Sigmoid colon (tissue), 7 donors: ENCODE data around the gene NDEL1. TPM values are rescaled to one million over a fixed set of nuclear protein-coding genes. Genes with fewer than 3 reads are reported as not detected.

Experiments
- DNase-seq: peaks from one replicate; pipeline ENCODE4 v3.0.0-alpha.2; 2019
- H3K27ac ChIP-seq, 4 donors: fragments of 200-600 bp; sonication (generic); one replicate each; pipeline ENCODE4 v1.5.1; 2016 to 2019; ENCODE audit warnings: mild to moderate bottlenecking in 1 of 4
- H3K27me3 ChIP-seq, 3 donors: fragments of 200-600 bp; sonication (generic); one replicate each; pipeline ENCODE4 v1.5.1; 2019; ENCODE audit warnings: mild to moderate bottlenecking in 1 of 3
- H3K36me3 ChIP-seq, 4 donors: fragments of 200-600 bp; sonication (generic); one replicate each; pipeline ENCODE4 v1.5.1; 2016 to 2019
- H3K4me1 ChIP-seq, 4 donors: fragments of 200-600 bp; sonication (generic); one replicate each; pipeline ENCODE4 v1.5.1; 2017 to 2019
- H3K4me3 ChIP-seq, 4 donors: fragments of 200-600 bp; sonication (generic); one replicate each; pipeline ENCODE4 v1.5.1; 2017 to 2019; ENCODE audit warnings: mild to moderate bottlenecking in 2 of 4, moderate library complexity in 1 of 4
- H3K9me3 ChIP-seq, 4 donors: fragments of 200-600 bp in 3 of 4; sonication (generic) in 3 of 4; one replicate each; pipeline versions ENCODE4 v1.5.1 to v1.6.1; 2013 to 2019
- CTCF ChIP-seq, 4 experiments: fragments of 450-650 bp in 3 of 4; fragments of 200-600 bp in 1 of 4; IDR thresholded peaks; one replicate each; pipeline ENCODE4 v1.5.1; 2016 to 2019; ENCODE audit warnings: antibody characterized with exemption in 4 of 4, mild to moderate bottlenecking in 3 of 4, moderate library complexity in 2 of 4
- EP300 ChIP-seq, 4 donors: sonication (generic); formaldehyde crosslinking; IDR thresholded peaks; one replicate each; pipeline ENCODE4 v1.6.1; 2017; ENCODE audit warnings: antibody characterized with exemption in 4 of 4
- POLR2A ChIP-seq, 2 donors: fragments of 450-650 bp; IDR thresholded peaks; one replicate each; pipeline ENCODE4 v1.6.1; 2016; ENCODE audit warnings: antibody characterized with exemption in 2 of 2, mild to moderate bottlenecking in 2 of 2, moderate library complexity in 2 of 2
- POLR2AphosphoS5 ChIP-seq, 4 donors: sonication (generic); formaldehyde crosslinking; IDR thresholded peaks; one replicate each; pipeline ENCODE4 v1.6.1; 2017; ENCODE audit warnings: antibody characterized with exemption in 4 of 4
- WGBS, 2 donors: extraction: QIAGEN DNeasy Blood & Tissue Kit; methylation state at CpG; one replicate each; pipeline ENCODE4 v1.1.7; 2013; 5-methylcytosine and 5-hydroxymethylcytosine counted together
- intact Hi-C: fragments of 100-400 bp; cut with DNase I; formaldehyde crosslinking; loops from one replicate; pipeline ENCODE4 v1.15.1; 2023
- polyA plus RNA-seq, 3 donors: library from polyadenylated mRNA; stranded (reverse); fragments of 200-250 nt; gene quantifications; one replicate each; pipeline ENCODE4 v1.2.3, GENCODE V29; 2013
- total RNA-seq, 4 donors: library from RNA; depleted of rRNA; stranded (reverse); fragments of >200 nt; gene quantifications; one replicate each; pipeline ENCODE4 v1.1.0, GENCODE V29; 2016
- donor health status: healthy with polysubstance abuse.
- donor health status: Bipolar disorder and iron deficiency.
- donor health status: healthy.

The NDEL1 gene
- total and polyA plus RNA-seq, 7 donors: 31.3 to 56.8 (median 41.4) TPM

GRCh38 chr17:8481703-8482102 lies 46.0 kb downstream of the NDEL1 start:
- intact Hi-C loops: no loop called here
- H3K36me3 ChIP-seq: peaks cover 0 to 70% (median 12%) of the 10 kb centered on the region in 4 donors
- no peak overlapping the region for H3K4me3 ChIP-seq
- no peak for TF ChIP-seq POLR2AphosphoS5 (IDR thresholded peaks at IDR 0.05)
- no peak for TF ChIP-seq POLR2A (IDR thresholded peaks at IDR 0.05)
- TF ChIP-seq EP300 (IDR thresholded peaks at IDR 0.05): no peak
- no peak for TF ChIP-seq CTCF (IDR thresholded peaks at IDR 0.05)
- peak overlapping the region in 1 of 4 donors; percentile 4 for H3K27ac ChIP-seq
- no peak for DNase-seq
- H3K27me3 ChIP-seq: no peaks in the 10 kb centered on the region
- H3K9me3 ChIP-seq: no peaks in the 10 kb centered on the region
- 96% methylated on average over 5 of the region's 5 CpGs for WGBS, 2 donors
- H3K4me1 ChIP-seq: peaks cover 0 to 21% (median 19%) of the 10 kb centered on the region in 4 donors

- Histone ChIP-seq H3K9me3 (no peaks in the 10 kb centered on the region), H3K4me3 (no peak overlapping the region), H3K27ac (no peak overlapping the region), H3K27me3 (no peaks in the 10 kb centered on the region), H3K4me1 (peaks cover 0 to 21% (median 19%) of the 10 kb centered on the region in 4 donors), H3K36me3 (peaks cover 4 to 69% (median 18%) of the 10 kb centered on the region in 4 donors)
- no peak for DNase-seq
- intact Hi-C loops: no loop called here
- no peak for TF ChIP-seq POLR2A (IDR thresholded peaks at IDR 0.05)
- TF ChIP-seq CTCF (IDR thresholded peaks at IDR 0.05): no peak
- no peak for TF ChIP-seq POLR2AphosphoS5 (IDR thresholded peaks at IDR 0.05)
- no peak for TF ChIP-seq EP300 (IDR thresholded peaks at IDR 0.05)
- WGBS, 2 donors: 90 to 96% methylated on average over 5 of the region's 5 CpGs
These were observed 46.9 kb downstream of the NDEL1 start for GRCh38 chr17:8482546-8482945.

GRCh38 chr17:8484465-8484864 lies 48.8 kb downstream of the NDEL1 start:
- H3K9me3 ChIP-seq: no peaks in the 10 kb centered on the region
- no peak overlapping the region for H3K4me3 ChIP-seq
- H3K36me3 ChIP-seq: peaks cover 4 to 70% (median 18%) of the 10 kb centered on the region in 4 donors
- H3K4me1 ChIP-seq: peaks cover 0 to 12% (median 12%) of the 10 kb centered on the region in 4 donors
- H3K27me3 ChIP-seq: no peaks in the 10 kb centered on the region
- 98 to 99% methylated on average over 1 of the region's 1 CpG for WGBS, 2 donors
- no peak for DNase-seq
- intact Hi-C loops: no loop called here
- no peak overlapping the region for H3K27ac ChIP-seq
- TF ChIP-seq EP300 (IDR thresholded peaks at IDR 0.05) (no peak), POLR2AphosphoS5 (IDR thresholded peaks at IDR 0.05) (no peak), CTCF (IDR thresholded peaks at IDR 0.05) (no peak), POLR2A (IDR thresholded peaks at IDR 0.05) (no peak)

- Histone ChIP-seq H3K36me3 (peaks cover 4 to 78% (median 18%) of the 10 kb centered on the region in 4 donors), H3K9me3 (no peaks in the 10 kb centered on the region), H3K4me3 (no peak overlapping the region), H3K27me3 (no peaks in the 10 kb centered on the region), H3K27ac (no peak overlapping the region), H3K4me1 (peaks cover 0 to 2% (median 2%) of the 10 kb centered on the region in 4 donors)
- intact Hi-C loops: no loop called here
- TF ChIP-seq POLR2AphosphoS5 (IDR thresholded peaks at IDR 0.05) (no peak), CTCF (IDR thresholded peaks at IDR 0.05) (no peak), EP300 (IDR thresholded peaks at IDR 0.05) (no peak), POLR2A (IDR thresholded peaks at IDR 0.05) (no peak)
- DNase-seq: no peak
- 88 to 95% methylated on average over 1 of the region's 1 CpG for WGBS, 2 donors
These were observed 49.8 kb downstream of the NDEL1 start for GRCh38 chr17:8485491-8485890.

- no peaks in the 10 kb centered on the region for H3K4me1 ChIP-seq
- intact Hi-C loops: no loop called here
- H3K4me3 ChIP-seq: no peak overlapping the region
- no peaks in the 10 kb centered on the region for H3K27me3 ChIP-seq
- DNase-seq: no peak
- no peaks in the 10 kb centered on the region for H3K9me3 ChIP-seq
- TF ChIP-seq POLR2AphosphoS5 (IDR thresholded peaks at IDR 0.05) (no peak), POLR2A (IDR thresholded peaks at IDR 0.05) (no peak), CTCF (IDR thresholded peaks at IDR 0.05) (no peak), EP300 (IDR thresholded peaks at IDR 0.05) (no peak)
- no peak overlapping the region for H3K27ac ChIP-seq
- peaks cover 10 to 84% (median 25%) of the 10 kb centered on the region in 4 donors for H3K36me3 ChIP-seq
- 87 to 92% methylated on average over 19 of the region's 19 CpGs for WGBS, 2 donors
These were observed 51.5 kb downstream of the NDEL1 start for GRCh38 chr17:8487130-8487645.
